Lower lobe of right lung (tissue), 2 donors: ENCODE results near the gene CXXC5. TPM values are rescaled to one million over a fixed set of nuclear protein-coding genes. Genes with fewer than 3 reads are reported as not detected.
"Not testable (repeated sequence)": the region's sequence is repeated elsewhere in the genome, so short reads cannot be mapped to it uniquely, and the experiment has no call there.

Source experiments
- ATAC-seq, 2 donors: fragments of 200-7000 bp; cut with Tn5 transposase; one replicate each; pipeline ENCODE4 v1.9.1; 2020 to 2022; ENCODE audit warnings: mild to moderate bottlenecking in 2 of 2, moderate library complexity in 2 of 2
- DNase-seq: peaks from one replicate; pipeline ENCODE4 v3.0.0-alpha.2; 2020
- H3K27ac ChIP-seq: fragments of 200-600 bp; one replicate; pipeline ENCODE4 v1.8.0; 2022
- H3K27me3 ChIP-seq: fragments of 200-600 bp; one replicate; pipeline ENCODE4 v1.8.0; 2022; ENCODE audit warnings: low read depth
- H3K36me3 ChIP-seq: fragments of 200-600 bp; one replicate; pipeline ENCODE4 v1.8.0; 2022; ENCODE audit warnings: mild to moderate bottlenecking
- H3K4me1 ChIP-seq: fragments of 200-600 bp; one replicate; pipeline ENCODE4 v1.8.0; 2022
- H3K4me3 ChIP-seq: fragments of 200-600 bp; one replicate; pipeline ENCODE4 v1.8.0; 2022; ENCODE audit warnings: mild to moderate bottlenecking
- H3K9me3 ChIP-seq: fragments of 200-600 bp; one replicate; pipeline ENCODE4 v1.8.0; 2022
- CTCF ChIP-seq: fragments of 200-600 bp; IDR thresholded peaks from one replicate; pipeline ENCODE4 v1.8.0; 2022; ENCODE audit warnings: antibody characterized with exemption, mild to moderate bottlenecking
- intact Hi-C: fragments of 100-400 bp; cut with DNase I; formaldehyde crosslinking; loops from one replicate; pipeline ENCODE4 v1.11.0; 2022
- total RNA-seq: library from RNA; stranded (reverse); fragmentation: NEBNext Ultra II Directional; extraction: Animal tissue kit (Norgen Biotek cat#: 25700); gene quantifications from one replicate; pipeline ENCODE4 v1.2.1, GENCODE V29; 2021
- donor health status: DM: no; HTN: yes; CAD: no; lungs with severe emphysema.

Gene CXXC5
- total RNA-seq, 1 donor from 2014 or later: 27.3 TPM

GRCh38 chr5:139723986-139724587 is 75.9 kb downstream of the CXXC5 start:
- no peak overlapping the region for H3K27ac ChIP-seq
- ATAC-seq (no peak), DNase-seq (no peak)
- no peak for TF ChIP-seq CTCF
- no peak overlapping the region for H3K4me3 ChIP-seq
- no peaks in the 10 kb centered on the region for H3K27me3 ChIP-seq
- no peaks in the 10 kb centered on the region for H3K36me3 ChIP-seq
- H3K4me1 ChIP-seq: no peaks in the 10 kb centered on the region
- intact Hi-C loops: no loop called here
- no peaks in the 10 kb centered on the region for H3K9me3 ChIP-seq

DNA sequence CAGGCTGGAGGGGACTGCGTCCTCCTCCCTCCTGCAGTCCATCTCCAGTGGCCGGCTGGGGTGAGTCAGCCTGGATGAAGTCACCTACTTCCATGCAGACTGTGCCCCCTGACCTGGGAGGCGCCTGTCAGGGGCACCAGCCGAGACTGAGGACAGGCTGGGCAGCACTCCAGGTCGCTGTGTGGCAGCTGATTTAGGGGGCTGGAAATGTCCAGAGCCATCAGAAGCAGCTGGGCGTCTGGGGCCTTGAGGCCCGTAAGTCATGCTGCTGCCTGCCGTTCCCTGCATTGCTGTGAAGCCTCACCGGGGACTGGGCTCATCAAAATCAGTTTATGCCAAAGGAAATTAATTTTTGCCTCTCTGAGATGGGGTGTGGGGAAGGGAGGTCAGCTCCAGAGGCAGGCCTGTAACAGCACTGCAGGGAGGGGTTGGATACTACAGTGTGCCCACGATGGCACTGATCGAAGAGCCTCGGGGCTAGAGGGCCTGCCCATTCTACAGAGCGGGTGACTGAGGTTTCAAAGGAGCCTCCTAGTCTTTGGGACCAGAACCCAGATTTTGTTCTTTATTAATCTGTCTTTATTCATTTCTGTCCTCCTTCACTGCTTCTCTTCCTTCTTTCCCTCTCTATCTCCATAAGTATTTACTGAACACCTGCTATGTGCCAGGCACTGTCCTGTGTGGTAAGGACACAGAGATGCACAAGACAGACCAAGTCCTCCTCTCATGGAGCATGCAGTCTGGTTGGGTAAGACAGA is 77.1 kb downstream of the CXXC5 start:
- no peak for TF ChIP-seq CTCF
- no peaks in the 10 kb centered on the region for H3K4me1 ChIP-seq
- intact Hi-C loops: no loop called here
- H3K4me3 ChIP-seq: no peak overlapping the region
- H3K9me3 ChIP-seq: no peaks in the 10 kb centered on the region
- H3K36me3 ChIP-seq: no peaks in the 10 kb centered on the region
- no peak overlapping the region for H3K27ac ChIP-seq
- DNase-seq: peak; percentile 54
- no peaks in the 10 kb centered on the region for H3K27me3 ChIP-seq
- ATAC-seq: peak; percentile 64 to 69

DNA sequence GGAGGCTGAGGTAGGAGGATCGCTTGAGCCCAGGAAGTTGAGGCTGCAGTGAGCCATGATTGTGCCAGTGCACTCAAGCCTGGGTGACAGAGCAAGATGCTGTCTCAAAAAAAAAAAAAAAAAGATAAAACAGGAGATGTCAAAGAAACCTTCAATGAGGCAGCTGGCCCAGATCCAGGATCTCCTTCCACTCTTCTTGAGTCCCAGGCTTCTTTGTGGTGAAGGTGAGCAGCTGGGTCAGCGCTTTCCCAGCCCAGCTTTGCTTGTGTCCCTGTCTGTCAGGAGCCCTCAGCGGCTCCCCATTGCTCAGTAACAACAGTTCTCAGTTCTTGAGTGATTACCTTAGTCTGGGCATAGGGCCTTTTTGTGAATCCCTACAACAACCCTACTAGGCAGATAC is 78.1 kb downstream of the CXXC5 start:
- H3K36me3 ChIP-seq: no peaks in the 10 kb centered on the region
- no peaks in the 10 kb centered on the region for H3K27me3 ChIP-seq
- intact Hi-C loops: no loop called here
- H3K4me3 ChIP-seq: no peak overlapping the region
- no peak for DNase-seq
- no peaks in the 10 kb centered on the region for H3K9me3 ChIP-seq
- H3K4me1 ChIP-seq: no peaks in the 10 kb centered on the region
- ATAC-seq: no peak
- H3K27ac ChIP-seq: no peak overlapping the region
- TF ChIP-seq CTCF: no peak

- H3K4me3 ChIP-seq, H3K9me3 ChIP-seq, H3K27ac ChIP-seq, H3K27me3 ChIP-seq, H3K36me3 ChIP-seq, DNase-seq, intact Hi-C loops, ATAC-seq, H3K4me1 ChIP-seq: not testable (repeated sequence)
Observed at GRCh38 chr5:139727615-139728014, 79.5 kb downstream of the CXXC5 start.

- no peak for ATAC-seq
- no peak for TF ChIP-seq CTCF
- H3K4me1 ChIP-seq: no peaks in the 10 kb centered on the region
- no peak for DNase-seq
- no peaks in the 10 kb centered on the region for H3K27me3 ChIP-seq
- H3K4me3 ChIP-seq: no peak overlapping the region
- intact Hi-C loops: no loop called here
- no peak overlapping the region for H3K27ac ChIP-seq
- no peaks in the 10 kb centered on the region for H3K9me3 ChIP-seq
- H3K36me3 ChIP-seq: no peaks in the 10 kb centered on the region
Observed at GRCh38 chr5:139731281-139731680, 83.1 kb downstream of the CXXC5 start.

GRCh38 chr5:139732019-139732418 is 83.9 kb downstream of the CXXC5 start:
- Histone ChIP-seq H3K36me3 (no peaks in the 10 kb centered on the region), H3K27ac (no peak overlapping the region), H3K27me3 (no peaks in the 10 kb centered on the region), H3K9me3 (no peaks in the 10 kb centered on the region), H3K4me3 (no peak overlapping the region), H3K4me1 (no peaks in the 10 kb centered on the region)
- DNase-seq (no peak), ATAC-seq (no peak)
- no peak for TF ChIP-seq CTCF
- intact Hi-C loops: no loop called here
